Measurements from ENCODE around the gene ARHGAP29.

ARHGAP29 gene

DNA sequence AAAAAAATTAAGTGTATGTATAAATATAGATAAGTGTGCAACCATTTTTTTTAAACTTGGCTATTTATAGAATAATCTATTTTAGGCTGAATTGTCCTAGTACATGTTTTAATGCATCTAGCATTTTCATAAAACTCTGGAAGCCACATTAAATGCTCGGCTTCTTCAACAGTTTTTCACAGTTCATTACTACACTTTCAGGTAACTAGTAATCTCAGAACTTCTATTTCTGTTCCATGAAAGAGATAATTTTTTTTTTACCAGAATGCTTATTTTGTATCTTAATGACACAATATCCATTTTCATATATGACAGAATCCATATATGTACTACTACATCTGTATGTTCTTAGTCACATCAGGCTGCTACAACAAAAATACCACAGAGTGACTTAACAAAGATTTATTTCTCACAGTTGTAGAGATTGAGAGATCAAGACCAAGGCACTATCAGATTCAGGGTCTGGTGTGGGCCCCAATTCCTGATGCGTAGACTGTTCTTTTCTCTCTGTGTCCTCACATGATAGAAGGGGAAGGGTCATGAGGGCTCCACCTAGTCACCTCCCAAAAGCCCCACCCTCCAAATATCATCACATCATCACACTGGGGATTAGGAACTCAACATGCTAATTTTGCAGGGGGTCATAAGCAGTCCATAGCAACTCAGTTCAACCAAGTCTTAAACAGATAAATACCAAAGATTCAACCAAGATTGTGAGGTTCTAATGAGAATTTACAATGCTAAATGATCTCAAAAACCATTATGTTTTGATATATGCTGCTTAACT is 43.1 kb downstream of the ARHGAP29 start:
- TF ChIP-seq, protein P1, sequence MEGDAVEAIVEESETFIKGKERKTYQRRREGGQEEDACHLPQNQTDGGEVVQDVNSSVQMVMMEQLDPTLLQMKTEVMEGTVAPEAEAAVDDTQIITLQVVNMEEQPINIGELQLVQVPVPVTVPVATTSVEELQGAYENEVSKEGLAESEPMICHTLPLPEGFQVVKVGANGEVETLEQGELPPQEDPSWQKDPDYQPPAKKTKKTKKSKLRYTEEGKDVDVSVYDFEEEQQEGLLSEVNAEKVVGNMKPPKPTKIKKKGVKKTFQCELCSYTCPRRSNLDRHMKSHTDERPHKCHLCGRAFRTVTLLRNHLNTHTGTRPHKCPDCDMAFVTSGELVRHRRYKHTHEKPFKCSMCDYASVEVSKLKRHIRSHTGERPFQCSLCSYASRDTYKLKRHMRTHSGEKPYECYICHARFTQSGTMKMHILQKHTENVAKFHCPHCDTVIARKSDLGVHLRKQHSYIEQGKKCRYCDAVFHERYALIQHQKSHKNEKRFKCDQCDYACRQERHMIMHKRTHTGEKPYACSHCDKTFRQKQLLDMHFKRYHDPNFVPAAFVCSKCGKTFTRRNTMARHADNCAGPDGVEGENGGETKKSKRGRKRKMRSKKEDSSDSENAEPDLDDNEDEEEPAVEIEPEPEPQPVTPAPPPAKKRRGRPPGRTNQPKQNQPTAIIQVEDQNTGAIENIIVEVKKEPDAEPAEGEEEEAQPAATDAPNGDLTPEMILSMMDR (IDR thresholded peaks at IDR 0.05) = no peak
- no peak overlapping the region for H3K4me3 Mint-ChIP-seq
- H3K27ac Mint-ChIP-seq = no peak overlapping the region
- H3K9me3 Mint-ChIP-seq = no peaks in the 10 kb centered on the region
- peaks cover 8% of the 10 kb centered on the region for H3K36me3 Mint-ChIP-seq (ENCODE audit: low read depth)
- no peak for DNase-seq
- no peaks in the 10 kb centered on the region for H3K27me3 Mint-ChIP-seq (ENCODE audit: low read depth, poor library complexity)
- peaks cover 5% of the 10 kb centered on the region for H3K4me1 Mint-ChIP-seq

DNA sequence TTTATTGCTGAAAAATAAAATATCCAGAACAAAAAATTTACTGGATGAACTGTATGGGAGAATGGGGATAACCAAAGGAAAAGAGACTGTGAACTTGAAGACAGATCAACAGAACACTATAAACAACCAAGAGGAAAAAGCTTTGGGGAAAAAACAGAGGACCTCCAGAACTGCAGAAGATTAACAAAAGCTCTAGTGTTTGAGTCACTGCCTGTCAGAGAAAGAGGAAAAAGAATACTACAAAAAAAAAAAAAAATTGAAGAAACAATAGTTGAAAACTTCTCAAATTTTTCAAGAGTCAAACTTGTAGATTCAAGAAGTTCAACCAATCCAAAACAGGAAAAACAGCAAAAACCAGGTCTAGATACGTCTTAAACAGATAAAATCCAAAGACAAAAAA is 44.3 kb downstream of the ARHGAP29 start:
- H3K36me3 Mint-ChIP-seq (ENCODE audit: low read depth) = peaks cover 8% of the 10 kb centered on the region
- peak overlapping the region; percentile 27 for H3K27ac Mint-ChIP-seq
- H3K9me3 Mint-ChIP-seq = no peaks in the 10 kb centered on the region
- H3K4me3 Mint-ChIP-seq = no peak overlapping the region
- H3K4me1 Mint-ChIP-seq = peaks cover 5% of the 10 kb centered on the region
- DNase-seq = no peak
- no peaks in the 10 kb centered on the region for H3K27me3 Mint-ChIP-seq (ENCODE audit: low read depth, poor library complexity)
- TF ChIP-seq, protein P1 (IDR thresholded peaks at IDR 0.05) = no peak

DNA sequence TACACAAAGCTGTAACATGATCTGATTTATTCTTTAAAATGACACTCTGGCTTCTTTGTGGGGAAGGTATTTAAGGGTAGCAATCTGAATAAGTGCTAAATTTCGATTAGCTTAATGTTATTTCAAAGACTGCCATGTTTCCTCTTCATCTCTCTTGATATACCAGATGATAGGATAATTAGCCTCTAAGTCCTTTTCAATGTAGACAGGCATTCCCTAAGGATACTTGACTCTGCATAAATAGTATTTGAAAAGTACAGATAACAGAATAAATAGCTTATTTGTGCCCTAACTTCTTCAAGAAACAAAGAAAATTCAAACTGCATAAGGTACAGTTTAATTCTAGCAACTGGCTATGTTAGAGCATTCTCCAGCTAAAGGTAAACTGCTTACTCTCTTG is 46.2 kb downstream of the ARHGAP29 start:
- TF ChIP-seq, protein P1 (IDR thresholded peaks at IDR 0.05) = no peak
- Mint-ChIP-seq H3K4me3 (no peak overlapping the region), H3K27me3 (ENCODE audit: low read depth, poor library complexity) (no peaks in the 10 kb centered on the region), H3K36me3 (ENCODE audit: low read depth) (peaks cover 8% of the 10 kb centered on the region), H3K27ac (no peak overlapping the region), H3K4me1 (peaks cover 5% of the 10 kb centered on the region), H3K9me3 (no peaks in the 10 kb centered on the region)
- no peak for DNase-seq

DNA sequence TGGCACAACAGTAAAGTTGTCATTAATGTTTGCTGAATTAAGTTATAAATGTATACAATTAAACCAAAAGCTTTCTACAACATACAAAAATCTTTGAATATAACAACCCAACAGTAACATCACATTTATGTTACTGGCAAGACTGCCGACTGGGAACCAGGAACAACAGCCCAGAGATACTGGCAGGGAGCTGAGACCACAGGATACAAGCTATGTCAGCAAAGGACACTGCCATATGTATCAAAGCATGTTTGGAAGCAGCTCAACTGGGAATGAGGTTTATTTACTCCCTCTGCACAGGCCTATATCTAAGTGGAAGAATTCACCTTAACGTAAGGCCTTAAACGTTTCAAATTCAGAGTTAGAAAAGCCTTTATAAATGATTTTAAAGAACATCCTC is 50.4 kb downstream of the ARHGAP29 start:
- no peaks in the 10 kb centered on the region for H3K9me3 Mint-ChIP-seq
- no peak overlapping the region for H3K27ac Mint-ChIP-seq
- H3K27me3 Mint-ChIP-seq (ENCODE audit: low read depth, poor library complexity) = no peaks in the 10 kb centered on the region
- no peak for DNase-seq
- TF ChIP-seq, protein P1 (IDR thresholded peaks at IDR 0.05) = no peak
- H3K36me3 Mint-ChIP-seq (ENCODE audit: low read depth) = peaks cover 15% of the 10 kb centered on the region
- H3K4me1 Mint-ChIP-seq = peaks cover 5% of the 10 kb centered on the region
- H3K4me3 Mint-ChIP-seq = no peak overlapping the region

DNA sequence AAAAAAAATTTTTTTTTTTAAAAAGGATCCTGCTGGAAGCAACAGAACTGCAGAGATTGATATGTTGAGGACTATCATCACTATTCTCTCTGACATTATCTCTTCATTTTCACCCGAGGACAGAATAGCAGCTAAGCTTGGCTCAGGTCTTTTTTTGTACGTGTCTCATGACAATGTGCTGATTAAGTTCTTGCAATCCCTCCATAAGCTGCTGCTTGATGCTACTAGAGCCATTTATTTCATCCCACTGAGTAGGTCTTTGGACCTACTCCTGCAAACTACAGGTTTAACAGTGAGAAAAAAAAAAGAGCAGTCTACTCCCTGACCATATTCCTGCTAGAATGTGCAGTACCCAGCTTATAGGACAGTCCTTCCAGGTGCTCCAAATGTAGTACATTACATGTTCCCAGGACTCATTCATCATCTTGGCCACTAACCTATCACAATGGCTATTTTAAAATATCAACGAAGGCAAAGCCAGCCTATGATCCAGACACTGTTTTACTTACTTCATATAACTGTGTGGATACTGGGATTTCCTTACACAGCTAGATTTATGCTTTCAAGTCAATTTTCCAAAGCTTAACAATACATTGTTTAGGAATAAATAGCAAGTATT is 54.1 kb downstream of the ARHGAP29 start:
- Mint-ChIP-seq H3K27me3 (ENCODE audit: low read depth, poor library complexity) (no peaks in the 10 kb centered on the region), H3K4me3 (no peak overlapping the region), H3K4me1 (no peaks in the 10 kb centered on the region), H3K36me3 (ENCODE audit: low read depth) (peaks cover 37% of the 10 kb centered on the region), H3K27ac (no peak overlapping the region), H3K9me3 (no peaks in the 10 kb centered on the region)
- TF ChIP-seq, protein P1 (IDR thresholded peaks at IDR 0.05) = no peak
- no peak for DNase-seq

DNA sequence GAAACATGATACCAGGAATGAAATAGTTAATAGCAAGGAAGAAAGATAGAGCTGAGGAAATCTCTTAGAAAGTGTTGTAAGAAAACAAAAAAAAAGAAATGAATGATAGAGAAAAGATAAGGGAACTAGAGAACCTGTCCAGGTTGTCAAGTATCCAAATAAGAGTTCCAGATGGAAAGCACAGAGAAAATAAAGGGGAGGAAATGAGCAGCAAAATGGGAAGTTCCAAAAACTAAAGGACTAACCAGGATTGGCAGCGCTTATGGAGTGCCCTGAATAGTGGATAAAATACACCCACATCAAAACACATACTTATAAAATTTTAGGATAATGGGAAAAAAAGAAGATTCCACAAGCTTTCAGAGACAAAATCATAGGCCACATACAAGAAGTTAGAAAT is 55.2 kb downstream of the ARHGAP29 start:
- H3K4me3 Mint-ChIP-seq = no peak overlapping the region
- H3K9me3 Mint-ChIP-seq = no peaks in the 10 kb centered on the region
- TF ChIP-seq, protein P1 (IDR thresholded peaks at IDR 0.05) = no peak
- no peak overlapping the region for H3K27ac Mint-ChIP-seq
- DNase-seq = no peak
- H3K36me3 Mint-ChIP-seq (ENCODE audit: low read depth) = peaks cover 49% of the 10 kb centered on the region
- no peaks in the 10 kb centered on the region for H3K27me3 Mint-ChIP-seq (ENCODE audit: low read depth, poor library complexity)
- H3K4me1 Mint-ChIP-seq = no peaks in the 10 kb centered on the region
